GM18909 (cell line): ENCODE data around the gene ARHGAP19.

Source experiments
- ATAC-seq: cut with Tn5 transposase; IDR thresholded peaks from one replicate; pipeline ENCODE4 v1.9.1; 2021; ENCODE audit warnings: mild to moderate bottlenecking; ENCODE audit not compliant: unreplicated experiment, poor library complexity

Gene ARHGAP19

DNA sequence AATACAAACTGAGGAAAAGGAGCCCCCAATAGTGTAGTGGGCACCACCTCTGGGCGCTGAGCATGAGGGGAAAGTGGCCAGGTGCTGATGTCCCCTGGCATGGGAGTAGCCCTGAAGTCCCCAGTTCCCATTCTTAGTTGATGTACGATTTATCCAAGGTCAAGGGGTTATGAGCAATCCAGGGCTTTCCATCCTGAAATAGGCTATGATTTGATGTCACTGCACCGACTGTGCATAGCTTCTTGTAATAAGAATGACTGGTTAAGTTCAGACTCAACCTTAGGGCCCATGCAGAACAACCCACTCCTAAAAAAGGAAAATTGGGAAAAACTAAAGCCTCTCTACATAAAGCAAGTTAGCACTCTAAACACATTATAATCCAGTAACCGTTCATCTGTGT, 31.1 kb upstream of the ARHGAP19 start:
- no peak for ATAC-seq

DNA sequence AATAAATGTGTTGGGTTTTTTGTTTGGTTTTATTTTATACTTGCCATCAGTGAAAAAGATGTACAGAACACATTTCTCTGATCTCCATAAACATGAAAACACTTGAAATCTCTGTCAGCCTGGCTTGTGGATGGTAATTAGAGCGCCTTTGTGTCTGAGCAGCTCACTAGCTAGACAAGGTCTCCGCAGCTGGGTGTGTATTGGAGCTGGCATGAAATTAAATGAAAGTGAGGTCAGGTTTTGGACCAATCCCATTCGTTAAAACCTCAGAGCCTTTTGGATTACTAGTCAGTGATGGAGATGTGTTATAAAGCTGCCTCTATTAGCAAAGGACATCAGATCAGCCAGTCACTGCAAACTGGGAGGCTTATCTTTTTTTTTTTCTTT, 29.4 kb upstream of the ARHGAP19 start:
- no peak for ATAC-seq

DNA sequence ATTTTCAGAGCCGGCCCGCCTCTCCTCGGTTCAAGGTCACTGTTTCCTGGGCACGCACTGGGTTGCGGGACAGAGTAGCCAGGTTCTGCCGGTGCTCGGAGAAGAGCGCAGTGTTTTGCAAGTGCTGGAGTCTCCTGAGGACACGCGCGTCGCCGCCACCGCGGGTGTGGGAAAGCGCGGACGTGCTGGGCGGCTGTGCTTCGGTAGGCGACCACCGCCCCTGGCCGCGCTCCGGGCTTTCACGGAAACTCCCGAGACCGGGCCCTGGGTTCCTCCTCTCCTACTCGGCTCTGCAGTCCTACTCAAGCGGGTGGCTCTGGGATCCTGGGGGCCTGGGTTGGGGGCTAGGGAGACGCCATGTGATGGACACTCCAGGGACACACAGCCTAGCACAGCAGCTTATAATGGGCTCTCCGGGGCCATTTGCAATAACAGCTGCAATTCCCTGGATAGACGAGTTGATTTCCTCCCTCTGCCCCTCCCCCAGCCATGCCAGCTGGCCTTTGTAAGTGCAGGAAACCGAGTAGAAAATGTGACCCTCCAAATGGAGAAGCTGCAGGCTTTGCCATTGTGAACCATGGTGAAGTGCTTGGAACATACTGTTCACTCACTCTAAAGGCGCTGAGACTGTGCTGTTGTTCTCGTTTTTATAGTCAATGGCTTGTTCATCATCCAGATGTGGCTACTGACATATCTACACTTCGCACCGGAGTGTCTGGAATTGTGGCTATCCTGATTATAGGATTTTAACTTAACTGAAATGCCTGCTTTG, 28.8 kb upstream of the ARHGAP19 start:
- ATAC-seq = no peak

DNA sequence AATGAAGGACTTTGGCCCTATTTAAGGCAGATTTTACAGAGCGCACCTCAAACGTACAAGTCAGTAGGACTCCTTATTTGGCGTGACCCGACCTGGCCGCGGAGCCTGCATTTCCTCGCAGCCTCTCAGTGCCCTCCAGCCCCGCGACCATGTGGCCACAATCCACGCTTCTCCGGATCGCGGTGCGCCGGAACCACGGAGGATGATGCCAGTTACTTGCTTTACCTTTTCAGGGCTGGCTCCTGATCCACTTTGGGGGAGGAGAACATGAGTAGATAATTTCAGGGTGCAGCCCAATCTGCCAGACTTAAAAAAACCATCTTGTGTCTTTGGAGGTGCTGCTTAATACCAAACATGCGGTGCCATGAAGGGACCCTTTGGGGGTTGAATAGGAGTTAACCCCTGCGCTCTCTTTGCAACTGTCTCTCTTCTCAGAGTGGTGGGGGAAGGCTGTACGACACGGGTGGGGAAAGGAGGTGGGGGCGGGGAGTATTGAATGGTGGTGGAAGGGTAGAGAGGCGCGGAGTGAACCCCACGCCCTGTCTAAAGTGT, 28.1 kb upstream of the ARHGAP19 start:
- no peak for ATAC-seq

DNA sequence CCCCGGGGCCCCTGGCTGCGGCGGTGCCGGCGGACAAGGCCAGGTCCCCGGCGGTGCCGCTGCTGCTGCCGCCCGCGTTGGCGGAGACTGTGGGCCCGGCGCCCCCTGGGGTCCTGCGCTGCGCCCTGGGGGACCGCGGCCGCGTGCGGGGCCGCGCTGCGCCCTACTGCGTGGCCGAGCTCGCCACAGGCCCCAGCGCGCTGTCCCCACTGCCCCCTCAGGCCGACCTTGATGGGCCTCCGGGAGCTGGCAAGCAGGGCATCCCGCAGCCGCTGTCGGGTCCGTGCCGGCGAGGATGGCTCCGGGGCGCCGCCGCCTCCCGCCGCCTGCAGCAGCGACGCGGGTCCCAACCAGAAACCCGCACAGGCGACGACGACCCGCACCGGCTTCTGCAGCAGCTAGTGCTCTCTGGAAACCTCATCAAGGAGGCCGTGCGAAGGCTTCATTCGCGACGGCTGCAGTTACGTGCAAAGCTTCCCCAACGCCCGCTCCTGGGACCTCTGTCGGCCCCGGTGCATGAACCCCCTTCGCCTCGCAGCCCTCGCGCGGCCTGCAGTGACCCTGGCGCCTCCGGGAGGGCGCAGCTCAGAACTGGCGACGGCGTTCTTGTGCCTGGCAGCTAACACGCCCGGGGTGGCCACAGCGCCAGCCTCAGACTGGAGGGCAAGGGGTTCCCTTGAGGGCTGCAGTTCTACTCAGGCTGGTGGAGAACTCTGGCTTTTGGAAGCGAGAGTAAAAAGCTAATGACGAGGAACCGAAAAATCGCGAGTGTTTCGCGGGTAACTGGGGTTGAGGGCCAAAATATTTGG, 27.4 kb upstream of the ARHGAP19 start:
- peak; percentile 39 for ATAC-seq

DNA sequence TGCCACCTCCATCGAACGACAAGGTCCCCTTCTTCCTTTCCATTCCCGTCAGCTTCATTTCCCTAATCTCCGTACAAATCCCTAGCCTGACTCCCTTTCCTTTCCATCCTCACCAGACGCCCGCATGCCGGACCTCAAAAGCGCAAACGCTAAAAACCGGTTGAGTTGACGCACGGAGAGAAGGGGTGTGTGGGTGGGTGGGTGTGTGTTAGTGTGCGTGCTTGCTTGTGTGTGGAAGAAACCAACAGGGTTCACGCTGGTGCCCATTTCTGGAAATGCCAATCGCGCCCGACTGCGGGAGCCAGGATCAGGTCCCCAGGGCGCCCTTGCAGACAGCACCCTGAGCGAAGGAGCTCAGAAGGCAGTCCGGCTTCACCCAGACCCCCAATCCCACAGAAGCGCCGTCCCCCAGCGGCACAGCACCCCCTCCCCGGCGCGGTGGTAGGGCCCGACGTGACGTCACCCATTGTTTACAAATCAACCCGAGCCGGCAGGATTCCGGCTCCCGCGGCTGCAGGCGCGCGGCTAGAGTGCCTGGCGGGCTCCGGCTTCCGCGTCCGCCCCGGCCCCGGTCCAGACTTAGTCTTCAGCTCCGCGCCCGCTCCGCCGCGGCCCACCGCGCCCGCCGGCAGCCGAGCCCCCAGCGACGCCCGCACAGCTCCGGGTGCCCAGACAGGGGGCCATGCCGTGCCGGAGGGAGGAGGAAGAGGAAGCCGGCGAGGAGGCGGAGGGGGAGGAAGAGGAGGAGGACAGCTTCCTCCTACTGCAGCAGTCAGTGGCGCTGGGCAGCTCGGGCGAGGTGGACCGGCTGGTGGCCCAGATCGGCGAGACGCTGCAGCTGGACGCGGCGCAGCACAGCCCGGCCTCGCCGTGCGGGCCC, 26.6 kb upstream of the ARHGAP19 start, which contains the start of gene FRAT1:
Gene FRAT1, plus strand, starts transcription at position 500 of the 880 bp plus-strand sequence. Its CDS starts 183 bp downstream, at position 683.
- ATAC-seq = peak; percentile 85

DNA sequence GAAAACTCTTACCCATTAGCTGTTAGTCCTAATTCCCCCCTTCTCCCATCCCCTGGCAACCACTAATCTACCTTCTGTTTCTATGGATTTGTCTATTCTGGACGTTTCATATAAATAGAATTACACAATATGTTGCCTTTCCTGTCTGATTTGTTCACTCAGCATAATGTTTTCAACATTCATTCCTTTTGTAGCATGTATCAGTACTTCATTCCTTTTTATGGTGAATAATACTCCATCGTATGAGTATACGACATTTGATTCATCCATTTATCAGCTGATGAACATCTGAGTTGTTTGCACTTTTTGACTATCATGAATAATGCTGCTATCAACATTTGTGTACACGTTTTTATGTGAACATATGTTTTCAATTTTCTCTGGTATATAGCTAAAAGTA, 22.2 kb upstream of the ARHGAP19 start:
- ATAC-seq = no peak

DNA sequence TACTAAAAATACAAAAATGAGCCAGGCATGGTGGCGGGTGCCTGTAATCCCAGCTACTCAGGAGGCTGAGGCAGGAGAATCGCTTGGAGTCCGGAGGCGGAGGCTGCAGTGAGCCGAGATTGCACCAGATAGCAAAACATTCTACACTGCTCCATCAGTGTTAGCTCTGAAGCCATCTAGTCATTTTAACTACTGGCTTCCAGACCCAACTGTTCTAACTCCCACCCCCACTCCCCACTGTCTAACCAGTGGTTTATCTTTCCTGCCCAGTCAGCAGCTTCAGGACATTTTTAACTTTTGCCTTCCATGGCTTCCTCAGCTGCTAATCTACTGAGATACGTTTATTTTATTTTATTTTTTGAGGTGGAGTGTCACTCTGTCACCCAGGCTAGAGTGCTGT, 20.5 kb upstream of the ARHGAP19 start:
- ATAC-seq = no peak

DNA sequence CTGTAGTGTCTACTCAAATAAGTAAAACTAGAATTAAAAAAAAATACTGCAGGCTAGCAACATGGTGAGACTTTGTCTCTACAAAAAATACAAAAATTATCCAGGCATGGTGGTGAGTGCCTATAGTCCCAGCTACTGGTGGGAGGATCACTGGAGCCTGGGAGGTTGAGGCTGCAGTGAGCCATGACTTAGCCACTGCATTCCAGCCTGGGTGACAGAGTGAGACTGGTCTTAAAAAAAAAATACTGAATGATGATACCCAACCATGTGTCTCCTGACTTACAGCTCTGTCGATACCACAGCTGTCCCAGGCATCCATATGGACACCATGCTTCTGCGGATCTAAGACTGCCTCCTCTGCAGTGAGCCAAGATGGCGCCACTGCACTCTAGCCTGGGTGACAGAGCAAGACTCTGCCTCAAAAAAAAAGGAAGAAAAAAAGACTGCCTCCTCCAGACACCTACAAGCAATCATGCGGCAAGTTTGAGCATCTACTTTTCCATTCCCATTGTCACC, 18.7 kb upstream of the ARHGAP19 start:
- ATAC-seq = no peak

DNA sequence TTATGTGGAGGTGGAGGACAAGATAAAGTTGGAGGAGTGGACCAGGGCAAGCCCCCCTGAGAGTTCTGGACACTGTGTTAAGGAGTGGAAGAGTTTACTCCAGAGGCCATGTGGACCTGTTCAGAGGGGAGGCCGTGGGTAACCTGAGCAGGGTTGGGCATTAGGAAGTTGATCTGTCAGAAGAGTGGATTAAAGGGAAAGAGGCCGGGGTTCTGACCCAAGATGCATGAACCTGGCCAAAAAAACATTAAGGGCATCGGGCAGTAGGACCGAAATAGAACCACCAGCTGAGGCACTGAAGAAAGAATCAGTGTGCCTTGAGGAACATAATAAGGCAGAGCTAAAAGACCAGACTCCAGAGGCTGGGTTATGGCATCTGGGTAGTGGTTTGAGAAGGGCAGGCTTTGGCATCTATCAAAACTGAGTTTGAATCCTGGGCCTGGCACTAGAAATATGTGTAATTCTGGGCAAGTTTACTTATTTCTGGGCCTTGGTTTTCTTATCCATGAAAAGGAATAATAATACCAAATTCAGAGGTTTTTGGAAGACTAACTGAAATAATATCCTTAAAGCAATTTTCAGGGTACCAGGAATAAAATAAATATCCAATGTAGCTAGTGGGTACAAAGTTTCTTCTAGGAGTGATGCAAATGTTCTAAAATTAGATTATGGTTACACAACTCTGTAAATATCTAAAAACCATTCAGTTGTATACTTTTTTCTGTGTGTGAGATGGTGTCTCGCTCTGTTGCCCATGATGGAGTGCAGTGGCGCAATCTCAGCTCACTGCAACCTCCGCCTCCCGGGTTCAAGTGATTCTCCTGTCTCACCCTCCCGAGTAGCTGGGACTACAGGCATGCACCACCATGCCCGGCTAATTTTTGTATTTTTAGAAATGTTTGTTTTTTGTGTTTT, 15.7 kb upstream of the ARHGAP19 start:
- ATAC-seq = no peak

DNA sequence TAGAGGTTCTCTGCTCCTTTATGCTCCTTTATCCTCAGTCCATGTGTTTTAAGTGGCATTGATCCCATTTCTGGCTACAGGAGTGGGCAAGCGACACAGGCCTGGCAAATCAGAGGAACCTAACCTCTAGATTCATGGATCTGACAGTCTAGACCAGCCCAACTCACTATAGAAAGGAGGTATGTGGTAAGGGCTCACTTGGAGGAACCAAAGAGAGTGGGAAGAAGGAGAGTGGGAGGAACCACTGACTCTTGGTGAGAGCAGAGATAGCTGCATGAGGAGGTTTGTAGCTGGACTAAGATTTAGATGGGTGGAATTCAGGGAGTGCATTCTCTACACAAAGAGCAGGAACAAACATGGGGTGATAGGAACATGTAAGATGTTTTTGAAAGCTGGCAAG, 15.0 kb upstream of the ARHGAP19 start:
- ATAC-seq = no peak

DNA sequence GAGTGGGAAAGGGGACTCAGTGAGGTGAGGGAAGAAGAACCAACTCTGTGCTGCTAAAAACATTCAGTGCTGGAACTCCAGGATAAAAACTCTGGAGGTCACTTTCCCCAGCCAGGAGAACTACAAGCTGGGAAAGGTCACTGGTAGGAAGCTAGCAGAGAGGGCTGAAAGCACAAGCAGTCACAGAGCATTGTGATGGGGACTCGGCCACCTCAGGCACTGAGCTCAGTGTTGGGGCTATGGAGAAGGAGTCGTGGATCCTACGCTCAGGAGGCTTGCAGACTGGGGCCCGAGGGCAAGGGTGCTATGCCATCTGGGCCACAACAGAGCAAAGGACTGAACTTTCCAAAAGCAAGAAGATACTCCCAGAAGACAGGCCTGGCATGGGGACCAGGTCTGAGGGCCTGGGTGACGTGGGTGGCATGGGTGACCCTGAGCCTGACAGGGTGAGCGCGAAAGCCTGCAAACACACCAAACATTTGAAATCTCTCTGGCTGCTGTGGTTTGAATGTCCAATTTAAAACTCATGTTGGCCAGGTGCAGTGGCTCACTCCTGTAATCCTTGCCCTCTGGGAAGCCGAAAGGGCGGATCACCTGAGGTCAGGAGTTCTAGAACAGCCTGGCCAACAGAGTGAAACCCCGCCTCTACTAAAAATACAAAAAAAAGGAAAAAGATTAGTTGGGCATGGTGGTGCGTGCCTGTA, 9.8 kb upstream of the ARHGAP19 start:
- ATAC-seq = no peak

DNA sequence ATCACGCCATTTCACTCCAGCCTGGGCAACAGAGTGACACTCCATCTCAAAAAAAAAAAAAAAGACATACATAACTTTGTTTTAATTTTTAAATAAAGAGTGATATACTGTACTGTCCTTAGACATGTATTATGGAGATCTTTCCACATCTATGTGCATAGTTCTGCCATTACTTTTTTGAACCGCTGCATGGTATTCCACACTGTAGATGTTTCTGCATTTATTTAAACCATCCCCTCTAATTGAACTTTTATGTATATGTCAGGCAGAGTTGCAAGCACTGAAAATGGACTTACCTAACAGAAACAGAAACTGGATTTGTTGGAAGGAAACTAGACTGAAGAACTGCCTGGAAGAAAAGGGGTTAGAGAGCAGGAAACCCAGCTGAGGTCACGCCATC, 8.5 kb upstream of the ARHGAP19 start:
- ATAC-seq = no peak

DNA sequence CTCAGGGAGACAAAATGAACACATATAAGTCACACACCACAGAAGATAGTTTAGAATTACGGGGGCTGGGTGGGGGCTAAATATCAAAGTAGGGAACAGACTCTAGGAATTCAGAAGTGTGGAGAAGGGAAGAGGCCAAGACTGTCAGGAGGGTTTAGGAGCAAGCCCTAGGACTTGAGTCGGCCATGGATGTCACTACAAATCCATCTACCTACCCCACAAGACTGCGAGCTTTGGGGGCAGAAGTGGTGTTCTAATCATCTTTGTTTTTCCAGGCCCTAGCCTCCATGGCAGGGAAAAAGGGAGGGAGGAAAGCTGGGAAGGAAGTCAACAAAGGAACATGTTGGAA, 5.8 kb upstream of the ARHGAP19 start:
- no peak for ATAC-seq

DNA sequence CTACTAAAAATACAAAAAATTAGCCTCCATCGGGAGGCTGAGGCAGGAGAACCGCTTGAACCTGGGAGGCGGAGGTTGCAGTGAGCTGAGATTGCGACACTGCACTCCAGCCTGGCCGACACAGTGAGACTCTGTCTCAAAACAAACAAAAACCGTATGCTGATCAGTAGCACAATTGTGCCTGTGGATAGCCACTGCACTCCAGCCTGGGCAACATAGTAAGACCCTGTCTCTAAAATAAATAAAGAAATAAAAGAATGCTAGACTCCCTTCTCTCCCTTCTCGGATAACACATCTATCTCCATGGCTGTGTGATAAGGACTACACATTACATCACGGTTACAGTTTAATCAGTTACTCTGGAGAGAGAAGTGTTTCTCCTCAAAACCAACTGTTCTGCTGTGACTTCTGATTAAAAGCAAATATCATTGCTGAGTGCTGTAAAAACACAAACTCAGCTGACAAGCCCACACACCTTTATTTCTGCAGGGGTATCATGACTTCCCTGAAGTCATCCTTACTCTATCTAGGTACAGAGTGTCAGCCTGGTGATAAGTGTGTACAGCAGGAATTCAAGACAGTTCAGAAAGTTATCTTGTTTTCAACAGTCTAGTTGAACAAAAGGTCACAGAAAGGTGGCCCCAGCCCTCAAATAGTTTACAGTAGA, 5.3 kb upstream of the ARHGAP19 start:
- ATAC-seq = no peak

DNA sequence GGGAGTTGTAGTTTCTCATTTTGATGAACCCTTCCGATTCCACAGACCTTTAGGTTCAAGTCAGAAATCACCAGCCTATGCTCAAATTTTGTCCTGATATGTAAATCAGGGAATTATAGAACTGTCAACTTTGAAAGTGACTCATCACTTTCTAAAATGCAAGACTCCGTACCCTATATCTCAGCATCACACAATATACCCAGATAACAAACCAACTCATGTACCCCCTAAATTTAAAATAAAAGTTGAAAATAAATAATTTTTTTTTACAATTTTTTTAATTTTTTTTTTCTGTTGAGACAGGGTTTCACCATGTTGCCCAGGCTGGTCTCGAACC, 393 bp upstream of the ARHGAP19 start:
- no peak for ATAC-seq

DNA sequence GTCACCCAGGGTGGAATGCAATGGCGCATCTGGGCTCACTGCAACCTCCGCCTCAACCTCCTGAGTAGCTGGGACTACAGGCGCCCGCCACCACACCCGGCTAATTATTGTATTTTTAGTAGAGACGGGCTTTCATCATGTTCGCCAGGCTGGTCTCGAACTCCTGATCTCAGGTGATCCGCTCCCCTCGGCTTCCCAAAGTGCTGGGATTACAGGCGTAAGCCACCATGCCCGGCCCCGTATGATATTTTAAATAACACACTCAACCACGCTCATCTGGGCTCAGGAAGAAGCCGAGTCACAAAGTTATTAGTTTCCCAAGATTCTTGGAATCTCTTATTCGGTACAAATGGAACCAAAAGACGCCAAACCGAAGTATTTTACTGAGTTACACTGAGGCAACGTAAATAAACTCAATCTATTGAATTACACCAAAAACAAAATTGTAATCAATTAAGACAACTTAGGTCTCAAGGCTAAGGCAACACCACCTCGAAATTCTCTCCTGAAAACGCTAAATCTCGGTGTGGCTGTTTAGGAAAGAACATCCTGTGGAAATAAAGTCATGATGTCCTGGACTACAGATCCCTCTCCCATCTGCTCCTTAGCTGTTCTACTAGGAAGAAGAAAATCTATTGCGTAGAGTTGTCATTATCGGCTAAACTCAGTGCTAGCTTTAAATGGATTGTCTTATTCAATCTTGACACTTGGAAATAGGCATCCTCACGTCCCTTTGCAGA, 910 bp downstream of the ARHGAP19 start:
- no peak for ATAC-seq
